Epithelial cell of proximal tubule (primary cell): ENCODE measurements around the gene TSPAN14. TPM values are rescaled to one million over a fixed set of nuclear protein-coding genes. Genes with fewer than 3 reads are reported as not detected.

Experiments
- DNase-seq: peaks from one replicate; pipeline ENCODE4 v3.0.0-alpha.2; 2011; ENCODE audit warnings: low read depth
- H3K4me3 ChIP-seq: 2 replicates; pipeline ENCODE4 v1.5.1; 2011; ENCODE audit warnings: low read depth, mild to moderate bottlenecking, low read length
- CTCF ChIP-seq: conservative IDR thresholded peaks from 2 replicates; pipeline ENCODE4 v1.5.1; 2012; ENCODE audit warnings: low read depth, mild to moderate bottlenecking, low read length
- total RNA-seq: library from RNA; depleted of rRNA; stranded (reverse); fragments of >200 nt; gene quantifications from 2 replicates; pipeline ENCODE4 v1.2.3, GENCODE V29; 2015

Gene TSPAN14
- total RNA-seq, 1 donor from 2014 or later: 139 TPM

- H3K4me3 ChIP-seq: no peak overlapping the region
- DNase-seq: no peak
- no peak for TF ChIP-seq CTCF
Measured at GRCh38 chr10:80437227-80437626, 16.9 kb upstream of the TSPAN14 start.

- DNase-seq: no peak
- H3K4me3 ChIP-seq: no peak overlapping the region
- no peak for TF ChIP-seq CTCF
Measured at GRCh38 chr10:80441831-80442230, 12.3 kb upstream of the TSPAN14 start.

- TF ChIP-seq CTCF: no peak
- DNase-seq: no peak
- H3K4me3 ChIP-seq: no peak overlapping the region
Measured at GRCh38 chr10:80442879-80443278, 11.2 kb upstream of the TSPAN14 start.

- H3K4me3 ChIP-seq: no peak overlapping the region
- TF ChIP-seq CTCF: peak; percentile 75
- no peak for DNase-seq
Measured at GRCh38 chr10:80443531-80443974, 10.6 kb upstream of the TSPAN14 start.

- H3K4me3 ChIP-seq: no peak overlapping the region
- no peak for TF ChIP-seq CTCF
- DNase-seq: no peak
Measured at GRCh38 chr10:80444124-80444523, 10.0 kb upstream of the TSPAN14 start.

- peak; percentile 93 for TF ChIP-seq CTCF
- no peak for DNase-seq
- no peak overlapping the region for H3K4me3 ChIP-seq
Measured at GRCh38 chr10:80444646-80445319, 9.3 kb upstream of the TSPAN14 start.

- no peak for TF ChIP-seq CTCF
- no peak for DNase-seq
- H3K4me3 ChIP-seq: no peak overlapping the region
Measured at GRCh38 chr10:80447436-80448190, 6.5 kb upstream of the TSPAN14 start.
